ENCODE data around the gene PRCP.

PRCP gene

GRCh38 chr11:82782825-82783374, 117.3 kb downstream of the PRCP start:
- DNase-seq (ENCODE audit: low spot score): no peak

DNA sequence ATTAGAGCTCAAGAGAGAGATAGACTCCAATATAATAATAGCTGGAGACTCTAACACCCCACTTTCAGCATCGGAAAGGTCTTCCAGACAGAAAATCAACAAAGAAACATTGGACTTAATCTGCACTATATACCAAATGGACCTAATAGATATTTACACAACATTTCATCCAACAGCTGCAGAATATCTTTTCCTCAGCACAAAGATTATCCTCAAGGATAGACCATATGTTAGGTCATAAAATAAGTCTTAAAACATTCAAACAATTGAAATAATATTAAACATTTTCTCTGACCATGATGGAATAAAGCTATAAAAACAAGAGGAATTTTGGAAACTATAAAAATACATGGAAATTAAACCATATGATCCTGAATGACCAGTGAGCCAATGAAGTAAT, 121.5 kb downstream of the PRCP start:
- no peak for DNase-seq (ENCODE audit: low spot score)

GRCh38 chr11:82776377-82776776, 123.9 kb downstream of the PRCP start:
- DNase-seq (ENCODE audit: low spot score): no peak

GRCh38 chr11:82775736-82776346, 124.4 kb downstream of the PRCP start:
- DNase-seq (ENCODE audit: low spot score): peak; percentile 59

DNA sequence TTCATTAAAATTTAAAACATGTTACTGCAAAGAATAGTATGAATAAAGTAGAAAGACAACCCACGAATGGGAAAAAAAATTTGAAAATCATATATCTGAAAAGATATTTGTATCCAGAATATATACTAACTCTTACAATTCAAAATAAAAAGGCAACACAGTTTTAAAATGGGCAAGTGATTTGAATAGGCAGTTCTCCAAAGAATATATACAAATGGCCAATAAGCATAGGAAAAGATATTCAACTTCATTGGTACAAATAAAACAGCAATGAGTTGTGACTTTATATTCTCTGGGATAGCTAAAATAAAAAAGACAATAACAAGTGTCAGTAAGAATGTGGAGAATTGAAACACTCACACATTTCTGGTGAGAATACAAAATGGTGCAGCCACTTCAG, 125.0 kb downstream of the PRCP start:
- DNase-seq (ENCODE audit: low spot score): no peak

Measured in pons (tissue), 1 donor.